Endothelial cell of umbilical vein (primary cell): ENCODE results near the gene GLI3. TPM values are rescaled to one million over a fixed set of nuclear protein-coding genes. Genes with fewer than 3 reads are reported as not detected.

Source experiments
- BruUV-seq: library from RNA; stranded (reverse); fragments of 400-500 nt; replicated peaks from 2 replicates; lab custom pipeline; 2021; lab: Mats Ljungman, UMichigan
- CTCF ChIA-PET: fragments of 300-600, 350-600 bp; sonication (Branson Sonifier 250); formaldehyde crosslinking; loops from one replicate; lab custom pipeline; 2021; ENCODE audit warnings: antibody characterized with exemption, inconsistent platforms; lab: Charles Lee
- POLR2A ChIA-PET: fragments of 300-600, 350-600 bp; sonication (Branson Sonifier 250); formaldehyde crosslinking; loops from one replicate; lab custom pipeline; 2021; ENCODE audit warnings: antibody characterized with exemption, inconsistent platforms; lab: Charles Lee
- DNase-seq: peaks from one replicate; pipeline ENCODE4 v3.0.0-alpha.2; 2011; ENCODE audit warnings: low read depth, low spot score
- FAIRE-seq: peaks from 2 replicates; lab custom pipeline; 2011; peaks lifted over from hg19 to GRCh38; lab: Jason Lieb, UNC
- H2AFZ ChIP-seq: 2 replicates; pipeline ENCODE4 v1.6.0; 2012; ENCODE audit warnings: low read depth, low read length, control low read depth, inconsistent platforms
- H3K27ac ChIP-seq: 2 replicates; pipeline ENCODE4 v1.5.1; 2011; ENCODE audit warnings: low read depth, mild to moderate bottlenecking, control low read depth, low read length, moderate library complexity; ENCODE audit not compliant: insufficient read depth
- H3K27me3 ChIP-seq, 2 experiments: 2 replicates each; pipeline versions ENCODE4 v1.6.0 to v1.6.1; 2011; ENCODE audit warnings: low read length in 2 of 2, mixed read lengths in 1 of 2; ENCODE audit not compliant: control insufficient read depth in 2 of 2, insufficient read depth in 2 of 2
- H3K36me3 ChIP-seq, 2 experiments: 2 replicates in 1 of 2; 3 replicates in 1 of 2; pipeline ENCODE4 v1.5.1; 2011; ENCODE audit warnings: low read length in 2 of 2, mild to moderate bottlenecking in 1 of 2, moderate library complexity in 1 of 2; ENCODE audit not compliant: control insufficient read depth in 2 of 2, insufficient read depth in 2 of 2; ENCODE audit errors: extremely low read depth in 1 of 2
- H3K4me1 ChIP-seq: 3 replicates; pipeline ENCODE4 v1.5.1; 2011; ENCODE audit warnings: mild to moderate bottlenecking, low read length; ENCODE audit not compliant: control insufficient read depth, insufficient read depth; ENCODE audit errors: extremely low read depth
- H3K4me2 ChIP-seq: 2 replicates; pipeline ENCODE4 v1.6.1; 2011; ENCODE audit warnings: low read length, control low read depth, mixed read lengths; ENCODE audit not compliant: insufficient read depth
- H3K4me3 ChIP-seq, 3 experiments: fragments of 200-600 bp in 1 of 3; sonication (generic), shearing (Covaris generic) in 1 of 3; replicated peaks in 1 of 3; 2 replicates each; pipeline ENCODE4 v1.5.1; 2011 to 2016; ENCODE audit warnings: control low read depth in 3 of 3, low read length in 3 of 3, mild to moderate bottlenecking in 2 of 3, inconsistent platforms in 1 of 3, low read depth in 1 of 3, moderate library complexity in 1 of 3; ENCODE audit not compliant: insufficient read depth in 1 of 3
- H3K79me2 ChIP-seq: 2 replicates; pipeline ENCODE4 v1.6.0; 2012; ENCODE audit warnings: low read length, inconsistent platforms; ENCODE audit not compliant: control insufficient read depth, insufficient read depth
- H3K9ac ChIP-seq: replicated peaks from 2 replicates; pipeline ENCODE3; 2011; ENCODE audit warnings: low read length, control low read depth; ENCODE audit not compliant: insufficient read depth; ENCODE audit errors: extremely low read depth
- H3K9me1 ChIP-seq: replicated peaks from 3 replicates; pipeline ENCODE4 v1.6.0; 2011; ENCODE audit warnings: mild to moderate bottlenecking, low read length; ENCODE audit not compliant: control insufficient read depth, insufficient read depth; ENCODE audit errors: extremely low read depth
- H3K9me3 ChIP-seq: replicated peaks from 2 replicates; pipeline ENCODE4 v1.5.1; 2012; ENCODE audit warnings: low read length, inconsistent platforms; ENCODE audit not compliant: control insufficient read depth, insufficient read depth
- H4K20me1 ChIP-seq: replicated peaks from 2 replicates; pipeline ENCODE3; 2011; ENCODE audit warnings: mild to moderate bottlenecking, low read length; ENCODE audit not compliant: control insufficient read depth, insufficient read depth; ENCODE audit errors: extremely low read depth
- CTCF ChIP-seq, 2 donors: IDR thresholded peaks; 1 replicate in 1 of 2; 2 replicates in 1 of 2; pipeline ENCODE4 v1.5.1; 2011; ENCODE audit warnings: low read length in 2 of 2, mild to moderate bottlenecking in 2 of 2, moderate library complexity in 2 of 2, control low read depth in 1 of 2, inconsistent platforms in 1 of 2, low read depth in 1 of 2; ENCODE audit not compliant: insufficient read depth in 1 of 2; ENCODE audit errors: extremely low read depth in 1 of 2
- EZH2 ChIP-seq: IDR thresholded peaks from 2 replicates; pipeline ENCODE4 v1.6.1; 2012; ENCODE audit warnings: borderline replicate concordance, low read depth, mild to moderate bottlenecking, moderate library complexity, low read length, inconsistent platforms; ENCODE audit not compliant: severe bottlenecking
- FOS ChIP-seq: IDR thresholded peaks from 2 replicates; pipeline ENCODE4 v1.6.1; 2011; ENCODE audit warnings: mild to moderate bottlenecking, low read length, moderate library complexity, borderline replicate concordance; ENCODE audit not compliant: insufficient read depth
- GATA2 ChIP-seq: IDR thresholded peaks from 2 replicates; pipeline ENCODE4 v1.7.0; 2011; ENCODE audit warnings: low read depth, mild to moderate bottlenecking, moderate library complexity, mixed read lengths, low read length; ENCODE audit not compliant: insufficient read length, insufficient read depth
- JUN ChIP-seq: IDR thresholded peaks from 2 replicates; pipeline ENCODE4 v1.6.1; 2011; ENCODE audit warnings: borderline replicate concordance, low read depth; ENCODE audit not compliant: insufficient read length, insufficient read depth
- MYC ChIP-seq: IDR thresholded peaks from one replicate; pipeline ENCODE4 v1.6.1; 2011; ENCODE audit warnings: mild to moderate bottlenecking, low read depth, low read length
- POLR2A ChIP-seq: IDR thresholded peaks from 2 replicates; pipeline ENCODE4 v1.6.1; 2012; ENCODE audit warnings: low read depth, mild to moderate bottlenecking, control low read depth, low read length
- POLR2AphosphoS5 ChIP-seq: IDR thresholded peaks from 2 replicates; pipeline ENCODE4 v1.6.1; 2012; ENCODE audit warnings: low read depth, mild to moderate bottlenecking, control low read depth, low read length, moderate library complexity; ENCODE audit not compliant: insufficient read depth
- dilution Hi-C: fragments of 300-500 bp; cut with MboI; formaldehyde crosslinking; loops from one replicate; pipeline ENCODE4 v1.15.0; 2019; ENCODE audit warnings: low sequenced_read_pairs; ENCODE audit not compliant: extremely low pct_ligation_motif_present
- intact Hi-C: fragments of 100-400 bp; cut with micrococcal nuclease; formaldehyde crosslinking; loops from one replicate; pipeline ENCODE4 v1.10.0; 2022
- polyA plus RNA-seq, 4 experiments: library from polyadenylated mRNA; depleted of rRNA in 3 of 4; stranded (reverse) in 3 of 4; unstranded in 1 of 4; fragments of >200 nt; gene quantifications; 2 replicates each; pipeline versions ENCODE4 v1.2.1 to v1.2.3, GENCODE V29; 2011 to 2012; ENCODE audit warnings: missing spikeins in 1 of 4
- total RNA-seq: library from RNA; stranded (reverse); gene quantifications from 2 replicates; pipeline ENCODE4 v1.2.3, GENCODE V29; 2021
- TF ChIP-seq, protein P1 (sequence below): IDR thresholded peaks from 2 replicates; pipeline ENCODE4 v1.6.1; 2011; ENCODE audit not compliant: insufficient read depth, insufficient read length

GLI3 gene
- total and polyA plus RNA-seq, 2 donors (not counting 3 experiments of a cell fraction or from before 2014, with no cell fraction given), result 6.0 to 24.9 TPM

GRCh38 chr7:42012313-42012712 lies 224.7 kb downstream of the GLI3 start:
- Histone ChIP-seq H3K9me3 (no peaks in the 10 kb centered on the region), H4K20me1 (no peaks in the 10 kb centered on the region), H3K4me3 (no peak overlapping the region), H3K9ac (no peak overlapping the region), H3K79me2 (no peaks in the 10 kb centered on the region), H3K4me1 (no peaks in the 10 kb centered on the region), H3K4me2 (no peak overlapping the region), H3K36me3 (peaks cover 2% of the 10 kb centered on the region in 2 experiments), H2AFZ (no peak overlapping the region), H3K9me1 (no peaks in the 10 kb centered on the region), H3K27ac (no peak overlapping the region), H3K27me3 (no peaks in the 10 kb centered on the region)
- ChIA-PET POLR2A (no interaction called here), CTCF (interaction anchor here (1.5 to 2.4 kb wide), 2 partner anchors 12 to 831 kb away, joined by 4 to 7 read pairs; no protein-coding TSS in a partner anchor)
- dilution Hi-C loops (no loop called here), intact Hi-C loops (loop anchor here (10.0 kb wide), 1 partner anchor 312 kb away; no protein-coding TSS in a partner anchor)
- TF ChIP-seq MYC (no peak), FOS (no peak), JUN (no peak), POLR2AphosphoS5 (no peak), CTCF (IDR thresholded peaks at IDR 0.05; ENCODE audit: extremely low read depth in 1 of 2, insufficient read depth in 1 of 2, low read depth in 1 of 2, low read length in 2 of 2) (no peak), EZH2 (no peak), GATA2 (no peak), POLR2A (no peak)
- TF ChIP-seq, protein P1, sequence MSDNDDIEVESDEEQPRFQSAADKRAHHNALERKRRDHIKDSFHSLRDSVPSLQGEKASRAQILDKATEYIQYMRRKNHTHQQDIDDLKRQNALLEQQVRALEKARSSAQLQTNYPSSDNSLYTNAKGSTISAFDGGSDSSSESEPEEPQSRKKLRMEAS, result no peak
- FAIRE-seq (no peak), DNase-seq (no peak)
- no TSS peak for BruUV-seq
